Stimulated activated CD8-positive, alpha-beta memory T cell treated with anti-CD3 and anti-CD28 coated beads, Interleukin-4, amount 100 ng/mL, for 48 hours (primary cell): ENCODE results near the gene CEP135.
"Not testable (repeated sequence)": the region's sequence is repeated elsewhere in the genome, so short reads cannot be mapped to it uniquely, and the experiment has no call there.

Experiments used
- DNase-seq: peaks from one replicate; pipeline ENCODE4 v3.0.0-alpha.2; 2020

The CEP135 gene, protein sequence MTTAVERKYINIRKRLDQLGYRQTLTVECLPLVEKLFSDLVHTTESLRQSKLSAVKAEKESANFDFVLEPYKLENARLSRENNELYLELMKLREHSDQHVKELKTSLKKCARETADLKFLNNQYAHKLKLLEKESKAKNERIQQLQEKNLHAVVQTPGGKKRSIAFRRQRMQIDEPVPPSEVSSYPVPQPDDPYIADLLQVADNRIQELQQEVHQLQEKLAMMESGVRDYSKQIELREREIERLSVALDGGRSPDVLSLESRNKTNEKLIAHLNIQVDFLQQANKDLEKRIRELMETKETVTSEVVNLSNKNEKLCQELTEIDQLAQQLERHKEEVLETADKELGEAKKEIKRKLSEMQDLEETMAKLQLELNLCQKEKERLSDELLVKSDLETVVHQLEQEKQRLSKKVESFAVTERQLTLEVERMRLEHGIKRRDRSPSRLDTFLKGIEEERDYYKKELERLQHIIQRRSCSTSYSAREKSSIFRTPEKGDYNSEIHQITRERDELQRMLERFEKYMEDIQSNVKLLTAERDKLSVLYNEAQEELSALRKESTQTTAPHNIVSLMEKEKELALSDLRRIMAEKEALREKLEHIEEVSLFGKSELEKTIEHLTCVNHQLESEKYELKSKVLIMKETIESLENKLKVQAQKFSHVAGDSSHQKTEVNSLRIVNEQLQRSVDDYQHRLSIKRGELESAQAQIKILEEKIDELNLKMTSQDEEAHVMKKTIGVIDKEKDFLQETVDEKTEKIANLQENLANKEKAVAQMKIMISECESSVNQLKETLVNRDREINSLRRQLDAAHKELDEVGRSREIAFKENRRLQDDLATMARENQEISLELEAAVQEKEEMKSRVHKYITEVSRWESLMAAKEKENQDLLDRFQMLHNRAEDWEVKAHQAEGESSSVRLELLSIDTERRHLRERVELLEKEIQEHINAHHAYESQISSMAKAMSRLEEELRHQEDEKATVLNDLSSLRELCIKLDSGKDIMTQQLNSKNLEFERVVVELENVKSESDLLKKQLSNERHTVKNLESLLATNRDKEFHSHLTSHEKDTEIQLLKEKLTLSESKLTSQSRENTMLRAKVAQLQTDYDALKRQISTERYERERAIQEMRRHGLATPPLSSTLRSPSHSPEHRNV

DNA sequence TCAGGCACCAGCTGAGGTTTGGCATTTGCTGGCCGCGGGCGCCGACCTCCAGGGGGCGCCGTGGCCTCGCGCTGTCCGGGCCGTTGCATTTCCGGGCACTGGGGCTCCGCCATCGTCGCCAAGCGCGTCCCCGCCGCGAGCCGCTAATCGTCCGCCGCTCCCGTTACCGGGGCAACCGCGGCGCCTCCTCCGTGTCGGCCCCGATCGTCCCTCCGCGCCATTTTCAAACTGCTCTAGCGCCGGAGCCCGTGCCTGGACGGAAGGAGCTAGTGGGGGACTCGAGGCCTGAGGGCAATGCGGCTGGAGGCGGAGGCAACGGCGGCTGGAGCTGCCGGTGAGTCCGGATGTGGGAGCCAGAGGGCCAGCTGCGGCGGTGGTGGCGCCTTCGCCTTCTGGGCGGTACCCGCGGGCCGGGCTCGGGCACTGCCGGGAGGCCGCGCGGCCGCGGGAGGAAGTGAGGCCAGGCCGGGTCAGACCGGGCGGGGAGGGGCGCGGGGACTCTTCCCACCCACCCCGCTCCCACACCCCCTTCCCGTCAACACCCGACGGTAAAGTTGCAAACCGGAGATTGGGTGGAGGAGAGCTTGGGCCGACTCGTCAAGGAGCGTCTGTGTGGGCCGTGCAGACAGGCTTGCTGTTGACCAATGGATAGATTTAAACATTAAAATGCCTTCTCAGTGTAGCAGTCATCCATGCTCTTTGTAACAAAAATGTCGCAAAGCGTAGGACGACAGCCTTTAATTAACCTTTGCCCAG, at the start of gene CEP135:
TSS of gene CEP135 (plus strand) at position 220 of the 756 bp plus-strand sequence. CDS start 3,186 bp downstream, outside the sequence.
- peak; percentile 92 for DNase-seq

DNA sequence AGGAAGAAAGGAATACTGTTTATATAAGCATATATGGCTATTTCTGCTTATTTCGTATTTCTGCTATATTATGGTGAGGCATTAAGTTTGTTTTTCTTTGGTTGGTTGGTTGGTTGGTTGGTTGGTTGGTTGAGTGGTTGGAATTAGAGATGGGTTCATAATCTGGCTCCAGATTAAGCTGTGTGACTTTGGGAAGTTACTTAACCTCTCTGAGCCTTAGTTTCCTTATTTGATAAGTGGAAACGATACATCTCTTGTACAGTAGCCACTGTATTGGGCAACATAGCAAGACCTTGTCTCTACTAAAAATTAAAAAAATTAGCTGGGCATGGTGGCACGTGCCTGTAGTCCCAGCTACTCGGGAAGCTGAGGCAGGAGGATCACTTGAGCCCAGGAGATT, 46.1 kb upstream of the CEP135 start:
- no peak for DNase-seq

DNA sequence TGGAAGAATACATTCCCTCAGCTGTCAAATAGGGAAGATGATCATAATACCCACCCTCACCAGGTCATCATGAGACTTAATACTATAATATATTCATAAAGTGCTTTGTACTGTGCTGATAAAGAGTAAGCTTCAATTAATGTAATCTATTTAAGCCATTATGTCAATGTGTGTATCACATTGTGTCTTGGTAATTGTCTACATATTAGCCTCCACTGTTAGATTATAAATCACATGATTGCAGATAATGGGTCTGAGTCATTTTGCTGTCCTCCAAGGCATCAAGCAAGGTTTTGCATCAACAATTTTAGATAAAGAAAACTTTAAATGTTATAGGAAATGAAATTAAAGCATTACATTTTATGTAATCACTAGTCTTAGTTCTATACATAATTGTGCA, 45.2 kb upstream of the CEP135 start:
- DNase-seq = no peak

DNA sequence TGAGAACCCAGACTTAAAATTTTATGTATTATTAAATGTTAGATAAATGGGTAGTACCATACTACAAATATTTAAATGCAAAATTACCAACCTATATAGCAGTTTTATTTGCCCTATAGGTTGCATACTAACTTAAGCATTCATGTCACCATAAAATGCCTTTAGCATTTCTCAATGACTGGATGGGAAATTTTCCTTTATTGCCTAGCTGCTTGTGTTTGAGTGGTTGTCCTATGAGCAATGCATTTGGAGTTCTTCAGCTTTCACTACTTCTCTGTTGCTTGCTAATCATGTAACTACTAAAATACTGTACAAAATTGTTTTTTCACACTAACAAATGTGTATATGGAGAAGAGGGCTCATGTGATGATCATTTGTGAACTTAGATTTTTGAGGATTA, 44.2 kb upstream of the CEP135 start:
- DNase-seq = no peak

DNA sequence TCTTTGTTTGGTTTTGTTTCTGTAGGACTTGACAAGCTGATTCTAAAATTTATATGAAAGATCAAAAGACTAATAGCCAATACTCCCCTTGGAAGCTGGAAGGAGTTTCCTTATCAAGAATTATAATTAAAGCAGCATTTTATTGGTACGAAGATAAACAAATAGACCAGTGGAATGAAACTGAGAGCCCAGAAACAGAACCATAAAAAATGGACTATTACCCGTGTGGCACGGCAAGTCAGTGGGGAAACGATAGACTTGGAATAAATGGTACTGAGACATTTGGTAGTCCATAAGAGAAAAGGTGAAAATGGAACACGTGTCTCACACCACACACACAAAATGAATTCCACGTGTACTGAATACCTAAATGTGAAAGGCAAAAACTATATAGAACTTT, 42.4 kb upstream of the CEP135 start:
- DNase-seq = no peak

DNA sequence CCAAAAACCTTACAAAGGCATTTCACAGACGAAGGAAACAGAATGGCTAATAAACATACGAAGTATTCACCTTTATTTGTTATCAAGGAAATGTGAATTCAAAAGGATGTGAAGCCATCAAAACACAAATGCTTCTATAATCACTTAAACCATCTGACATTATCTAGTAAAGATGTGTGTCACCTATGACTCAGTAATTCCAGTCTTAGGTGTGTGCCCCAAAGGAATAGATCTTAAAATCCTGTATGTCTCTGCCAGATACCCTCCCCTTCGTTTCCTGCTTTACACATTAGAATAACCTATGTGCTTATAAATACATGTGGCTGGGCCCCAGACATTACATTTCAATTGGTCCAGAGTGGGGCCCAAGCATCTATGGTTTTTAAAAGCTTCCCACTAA, 41.8 kb upstream of the CEP135 start:
- no peak for DNase-seq

DNA sequence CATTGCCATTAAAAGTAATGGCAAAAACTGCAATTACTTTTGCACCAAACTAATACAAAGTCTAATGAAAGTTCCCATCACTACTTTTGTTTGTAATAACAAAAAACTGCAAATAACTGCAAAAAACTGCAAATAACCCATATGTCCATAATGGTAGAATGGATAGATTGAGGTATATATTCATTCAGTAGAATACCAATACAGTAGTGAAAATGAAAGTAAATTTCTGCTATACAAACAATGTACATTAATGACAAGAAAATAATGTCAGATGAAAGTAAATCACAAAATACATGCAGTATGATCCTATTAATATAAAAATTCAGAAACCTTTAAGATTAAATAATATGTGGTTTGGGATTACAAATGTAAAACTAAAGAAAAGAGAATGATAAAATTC, 41.3 kb upstream of the CEP135 start:
- no peak for DNase-seq

DNA sequence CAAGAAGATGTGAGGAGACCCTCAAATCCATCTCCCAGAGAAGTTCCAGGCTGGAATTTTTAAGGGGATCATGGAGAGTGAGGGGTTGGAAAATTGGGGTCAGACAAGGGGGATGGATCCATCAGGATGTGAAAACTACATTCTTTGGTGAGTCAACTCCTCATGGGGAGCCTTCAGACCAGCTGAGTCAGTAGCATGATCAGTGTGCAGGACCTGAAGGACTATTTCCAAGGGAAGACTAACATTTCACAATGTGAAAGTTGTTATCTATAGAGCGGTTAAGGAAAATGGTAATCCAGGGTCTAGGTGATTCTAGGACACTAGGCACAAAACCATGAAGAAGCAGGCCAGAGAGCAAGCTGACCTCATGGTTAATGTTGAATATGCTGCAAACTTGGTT, 38.6 kb upstream of the CEP135 start:
- DNase-seq = no peak

DNA sequence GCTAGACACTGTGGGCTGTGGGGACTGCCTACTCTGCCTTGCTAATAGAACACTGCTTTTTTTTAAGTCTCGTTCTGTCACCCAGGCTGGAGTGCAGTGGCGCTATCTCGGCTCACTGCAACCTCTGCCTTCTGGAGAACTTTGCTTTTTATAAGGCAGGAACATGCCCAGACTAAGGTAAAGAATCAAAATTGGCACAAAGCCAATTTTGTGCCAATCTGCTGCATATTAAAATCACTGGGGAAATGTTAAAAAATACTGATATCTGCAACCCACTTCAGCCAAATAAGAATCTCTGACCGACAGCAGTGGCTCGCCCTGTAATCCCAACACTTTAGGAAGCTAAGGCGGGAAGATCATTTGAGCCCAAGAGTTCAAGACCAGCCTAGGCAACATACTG, 36.5 kb upstream of the CEP135 start:
- no peak for DNase-seq

DNA sequence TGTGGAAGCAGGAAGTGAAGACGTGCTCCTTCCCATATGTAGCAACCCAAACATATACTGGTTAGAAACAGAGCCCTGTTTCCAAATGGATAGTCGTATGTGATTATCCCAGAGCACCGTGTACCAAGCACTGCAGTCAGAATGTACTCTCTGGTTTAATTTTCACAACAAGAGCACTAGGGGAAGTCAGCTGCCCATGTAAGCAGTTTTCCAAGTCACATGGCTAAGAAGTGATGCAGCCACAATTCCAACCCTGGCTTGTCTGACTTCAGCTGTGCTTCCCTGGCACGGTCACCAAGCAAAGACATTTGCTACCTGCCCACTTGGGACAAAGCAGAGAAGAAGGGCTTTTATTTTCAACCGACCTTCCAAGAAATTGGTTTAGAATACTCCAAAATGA, 28.2 kb upstream of the CEP135 start:
- no peak for DNase-seq

DNA sequence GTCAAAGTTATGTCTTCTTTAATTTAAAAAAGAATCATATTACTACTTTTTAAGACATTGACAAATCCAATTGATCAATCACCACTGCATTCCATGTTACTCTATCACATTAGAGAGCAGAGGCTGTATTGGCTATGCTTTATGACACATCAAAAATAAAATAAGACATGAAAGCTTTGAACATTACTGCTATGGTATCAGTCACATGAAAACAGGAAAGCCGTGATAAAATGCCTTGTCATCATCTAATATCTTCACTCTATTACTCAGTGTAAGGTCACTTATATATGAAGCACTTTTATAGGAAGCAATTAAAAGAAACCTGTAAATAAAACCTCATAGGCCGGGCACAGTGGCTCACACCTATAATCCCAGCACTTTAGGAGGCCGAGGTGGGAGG, 27.7 kb upstream of the CEP135 start:
- DNase-seq = no peak

DNA sequence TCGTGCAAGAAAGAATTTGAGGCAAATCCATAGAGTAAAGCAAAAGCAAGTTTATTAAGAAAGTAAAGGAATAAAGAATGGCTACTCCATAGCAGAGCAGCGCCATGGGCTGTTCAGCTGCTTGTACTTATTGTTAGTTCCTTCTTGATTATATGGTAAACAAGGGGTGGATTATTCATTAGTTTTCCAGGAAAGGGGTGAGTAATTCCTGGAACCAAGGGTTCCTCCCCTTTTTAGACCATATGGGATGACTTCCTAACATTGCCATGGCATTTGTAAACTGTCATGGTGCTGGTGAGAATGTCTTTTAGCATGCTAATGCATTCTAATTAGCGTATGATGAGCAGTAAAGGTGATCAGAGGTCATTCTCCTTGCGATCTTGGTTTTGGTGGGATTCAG, 23.5 kb upstream of the CEP135 start:
- DNase-seq = no peak

DNA sequence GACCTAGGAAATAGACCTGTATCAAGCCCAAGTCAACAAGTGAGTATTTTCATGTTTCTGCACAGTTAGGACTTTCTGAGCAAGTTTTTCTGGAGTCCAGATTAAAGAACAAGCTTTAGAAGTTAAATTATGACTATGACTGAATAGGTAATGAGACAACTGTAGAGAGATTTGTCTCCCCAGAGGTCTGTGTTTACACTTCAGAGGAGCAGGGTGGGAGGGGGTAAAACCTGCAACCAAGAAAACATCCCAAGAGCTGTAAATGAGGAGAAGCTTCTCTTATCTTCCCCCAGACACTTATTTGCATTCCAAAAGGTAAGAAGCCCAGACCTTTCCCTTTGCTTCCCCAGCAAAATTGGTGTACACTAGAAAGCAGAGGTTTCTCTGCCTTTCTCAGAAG, 22.1 kb upstream of the CEP135 start:
- no peak for DNase-seq

DNA sequence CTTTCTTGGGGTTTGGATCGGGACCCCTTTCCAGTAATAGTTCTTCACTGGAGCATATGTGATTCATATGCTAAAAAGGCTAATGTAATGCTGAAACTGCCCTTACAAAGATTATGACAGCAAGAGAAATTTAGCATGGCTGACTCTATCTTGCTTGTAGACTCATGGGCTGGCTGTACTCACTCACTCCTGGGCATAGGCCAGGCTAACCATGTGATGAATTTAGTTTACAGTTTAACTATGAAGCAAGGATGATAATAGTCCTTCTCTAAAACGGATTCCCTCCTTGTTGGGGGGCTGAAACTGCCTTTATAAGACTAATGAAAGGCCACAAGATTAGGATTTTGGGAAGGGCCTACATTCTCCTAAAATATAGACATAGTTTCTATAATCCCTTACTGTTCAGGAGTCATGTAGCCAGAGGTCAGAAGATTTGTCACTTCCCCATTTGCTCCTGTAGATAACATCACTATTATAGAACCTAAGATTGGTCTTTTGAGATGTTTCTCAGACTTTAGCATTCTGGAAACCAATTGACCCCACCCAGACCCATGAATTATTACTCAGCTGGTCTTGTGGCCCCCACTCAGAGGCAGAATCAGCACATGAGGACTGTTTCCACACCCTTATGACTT, 20.8 kb upstream of the CEP135 start:
- DNase-seq = no peak

DNA sequence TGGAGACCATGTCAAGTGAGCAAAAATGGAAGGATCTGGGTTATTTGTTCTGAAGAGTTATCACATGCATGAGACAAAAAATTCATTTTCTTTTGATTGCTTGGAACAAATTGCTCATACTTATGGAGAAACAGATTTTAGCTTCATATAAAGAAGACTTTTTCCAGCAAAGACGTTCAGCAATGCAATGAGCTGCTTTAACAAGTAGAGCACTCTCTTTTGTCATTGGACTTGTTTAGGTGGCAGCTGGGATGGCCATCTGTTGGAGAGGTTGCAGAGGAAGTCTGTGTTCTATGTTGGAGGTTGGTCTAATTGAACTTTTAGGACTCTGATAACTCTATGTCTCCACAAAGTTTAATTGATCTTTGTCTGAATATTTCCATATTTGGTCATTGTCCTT, 19.9 kb upstream of the CEP135 start:
- DNase-seq = no peak

DNA sequence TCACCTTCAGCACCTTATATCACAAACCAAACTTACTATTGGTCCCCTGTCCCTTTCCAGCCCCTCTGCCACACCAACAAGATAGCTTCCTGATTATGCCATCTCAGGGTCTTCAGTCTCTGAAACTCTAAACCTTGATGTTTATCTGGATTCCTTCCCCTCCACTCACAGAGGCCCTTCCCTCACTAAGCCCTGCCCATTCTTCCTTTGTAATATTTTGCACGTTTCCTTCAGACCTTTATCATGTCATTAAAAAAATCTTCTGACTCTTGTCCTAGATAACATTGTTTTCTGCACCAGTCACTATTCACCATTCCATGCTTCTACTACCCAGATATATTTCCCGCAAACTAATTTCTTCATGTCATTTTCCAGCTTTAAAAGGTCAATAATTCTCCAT, 17.7 kb upstream of the CEP135 start:
- no peak for DNase-seq

DNA sequence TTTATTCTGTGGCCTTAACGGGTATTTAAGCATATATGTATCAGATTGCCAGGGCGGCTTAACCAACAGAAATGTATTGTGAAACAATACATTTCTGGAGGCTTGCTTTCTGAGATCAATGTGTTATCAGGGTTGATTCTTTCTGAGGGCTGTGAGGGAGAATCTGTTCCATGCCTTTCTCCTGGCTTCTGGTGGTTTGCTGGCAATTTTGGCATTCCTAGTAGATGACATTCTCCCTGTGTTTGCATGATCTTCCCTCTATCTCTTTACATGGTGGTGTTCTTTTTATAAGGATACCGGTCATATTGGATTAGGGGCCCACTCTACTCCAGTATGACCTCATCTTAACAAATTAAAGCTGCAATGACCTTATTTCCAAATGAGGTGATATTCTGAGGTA, 16.9 kb upstream of the CEP135 start:
- DNase-seq = no peak

DNA sequence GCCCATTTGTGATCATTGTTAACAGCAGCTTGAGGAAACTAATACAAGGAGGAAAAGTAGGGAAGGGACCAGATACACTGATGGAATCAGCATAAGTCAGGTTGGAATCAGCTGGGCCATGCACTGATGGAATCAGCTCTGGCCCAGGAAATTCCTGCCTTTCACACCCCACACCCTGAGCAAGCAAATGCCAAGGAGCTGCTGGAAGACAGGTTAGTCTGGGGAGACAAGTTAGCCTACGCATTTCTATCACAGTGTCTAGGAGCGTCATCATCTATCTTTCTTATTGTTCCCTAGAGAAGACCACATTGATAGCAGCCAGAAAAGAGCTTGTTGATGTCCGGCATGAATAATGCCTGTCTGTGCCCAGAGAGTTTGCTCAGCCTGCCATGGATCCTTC, 16.2 kb upstream of the CEP135 start:
- DNase-seq = no peak

DNA sequence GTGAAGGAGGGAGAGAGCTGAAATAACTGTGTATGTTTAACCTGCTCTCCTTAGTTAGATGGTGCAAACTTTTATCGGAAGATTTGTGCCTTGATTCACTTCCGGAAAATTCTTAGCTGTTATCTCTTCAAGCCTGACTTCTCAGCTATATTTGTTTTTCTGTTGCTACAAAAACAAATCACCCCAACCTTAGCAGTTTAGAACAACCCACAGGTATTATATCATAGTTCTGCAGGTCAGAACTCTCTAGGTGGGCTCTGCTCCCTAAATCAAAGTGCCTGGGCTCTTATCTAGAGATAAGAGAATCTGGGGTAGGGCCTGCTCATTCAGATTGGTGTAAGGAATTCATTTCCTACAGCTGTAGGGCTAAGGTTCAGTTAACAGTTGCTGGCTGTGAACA, 15.1 kb upstream of the CEP135 start:
- no peak for DNase-seq

DNA sequence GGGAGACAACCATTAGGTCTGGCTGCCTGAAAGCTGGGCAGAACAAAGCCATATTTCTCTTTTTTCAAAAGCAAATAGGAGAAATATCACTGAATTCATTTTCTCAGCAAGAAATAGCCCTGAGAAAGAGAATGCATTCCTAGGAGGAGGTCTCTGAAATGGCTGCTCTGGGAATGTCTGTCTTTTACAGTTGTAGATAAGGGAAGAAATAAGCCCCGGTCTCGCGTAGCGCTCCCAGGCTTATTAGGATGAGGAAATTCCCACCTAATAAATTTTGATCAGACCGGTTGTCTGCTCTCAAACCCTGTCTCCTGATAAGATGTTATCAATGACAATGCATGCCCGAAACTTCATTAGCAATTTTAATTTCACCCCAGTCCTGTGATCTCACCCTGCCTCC, 12.8 kb upstream of the CEP135 start:
- DNase-seq = not testable (repeated sequence)

DNA sequence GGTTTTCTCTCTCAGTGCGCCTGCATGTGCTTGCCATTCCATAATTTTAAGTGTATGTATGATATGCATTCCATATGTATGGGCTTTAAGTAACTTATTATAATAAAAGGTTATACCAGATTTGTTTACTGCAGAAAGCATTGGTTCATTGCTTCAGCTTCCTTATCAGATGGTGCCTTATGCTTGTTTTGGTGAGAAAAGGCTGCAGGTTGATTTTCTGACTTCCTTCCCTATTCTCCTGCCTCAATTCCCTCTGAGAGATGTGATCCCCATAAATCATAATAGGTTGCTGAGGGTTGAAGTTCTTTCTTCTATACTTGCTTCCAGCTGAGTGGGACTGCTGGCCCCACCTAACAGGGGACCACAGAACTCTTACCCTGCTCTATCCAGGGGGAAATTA, 10.3 kb upstream of the CEP135 start:
- DNase-seq = no peak

DNA sequence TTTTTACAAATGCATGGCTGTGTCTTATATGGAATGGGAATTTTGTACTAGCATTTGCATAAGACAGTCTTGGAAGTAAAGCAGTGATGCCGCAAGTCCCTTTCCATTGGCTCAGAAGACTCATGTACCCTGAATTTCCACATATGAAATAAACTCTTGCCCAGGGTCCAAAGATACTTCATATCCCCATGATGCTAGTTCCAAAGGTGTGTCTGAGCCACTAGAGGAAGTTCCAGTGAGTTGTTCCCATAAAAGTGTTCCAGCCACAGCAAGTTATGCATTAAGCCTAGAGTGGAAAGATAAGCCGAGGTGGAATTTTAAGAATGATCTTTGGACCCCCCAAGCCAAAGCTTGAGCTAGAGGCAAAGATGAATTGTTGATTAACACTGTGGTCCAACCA, 9.3 kb upstream of the CEP135 start:
- no peak for DNase-seq
